Activated CD4-positive, alpha-beta T cell treated with anti-CD3 and anti-CD28 coated beads for 48 hours (primary cell): ENCODE measurements around the gene PARN.
"Not testable (repeated sequence)": the region's sequence is repeated elsewhere in the genome, so short reads cannot be mapped to it uniquely, and the experiment has no call there.

Experiments
- DNase-seq: peaks from one replicate; pipeline ENCODE4 v3.0.0-alpha.2; 2020

The PARN gene

GRCh38 chr16:14464192-14464591 lies 165.9 kb downstream of the PARN start:
- DNase-seq = no peak

GRCh38 chr16:14462811-14463210 lies 167.2 kb downstream of the PARN start:
- DNase-seq = no peak

DNA sequence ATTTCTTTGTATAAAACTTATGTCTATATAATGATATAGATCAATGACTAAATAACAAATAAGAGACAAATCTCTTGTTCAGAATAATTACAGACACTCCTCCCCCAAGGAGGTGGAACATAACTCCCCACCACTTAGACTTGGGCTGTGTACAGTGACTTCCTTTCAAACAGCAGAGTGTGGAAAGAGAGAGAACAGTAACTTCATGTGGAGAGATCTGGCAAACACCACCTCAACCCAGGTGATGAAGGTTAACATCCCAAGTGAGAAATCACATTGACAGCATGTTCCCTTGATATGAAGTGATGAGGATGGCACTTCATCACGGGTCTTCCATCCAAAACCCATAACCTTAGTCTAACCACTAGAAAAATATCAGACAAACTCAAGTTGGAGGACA lies 169.3 kb downstream of the PARN start:
- DNase-seq = no peak

DNA sequence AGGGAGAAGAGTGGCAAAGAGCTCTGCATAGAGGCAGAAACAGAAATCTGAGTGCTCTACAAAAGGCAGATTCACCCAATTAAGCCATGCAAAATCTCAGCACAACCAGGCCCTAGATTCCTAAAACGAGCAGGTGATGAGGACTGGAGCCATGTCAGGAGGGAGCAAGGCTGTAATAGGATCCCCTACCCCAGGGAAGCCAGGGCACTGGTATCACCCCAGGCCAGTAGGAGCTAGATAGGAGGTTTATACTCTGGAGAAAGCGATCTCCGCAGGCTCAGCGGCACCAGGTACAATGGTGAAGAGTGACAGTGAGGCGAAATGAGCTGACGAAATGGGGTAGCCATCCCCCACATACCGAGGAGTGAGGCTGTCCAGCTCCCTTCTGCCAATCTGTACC lies 171.5 kb downstream of the PARN start:
- no peak for DNase-seq

GRCh38 chr16:14456793-14457481 lies 173.1 kb downstream of the PARN start:
- no peak for DNase-seq

GRCh38 chr16:14455573-14455972 lies 174.5 kb downstream of the PARN start:
- no peak for DNase-seq

DNA sequence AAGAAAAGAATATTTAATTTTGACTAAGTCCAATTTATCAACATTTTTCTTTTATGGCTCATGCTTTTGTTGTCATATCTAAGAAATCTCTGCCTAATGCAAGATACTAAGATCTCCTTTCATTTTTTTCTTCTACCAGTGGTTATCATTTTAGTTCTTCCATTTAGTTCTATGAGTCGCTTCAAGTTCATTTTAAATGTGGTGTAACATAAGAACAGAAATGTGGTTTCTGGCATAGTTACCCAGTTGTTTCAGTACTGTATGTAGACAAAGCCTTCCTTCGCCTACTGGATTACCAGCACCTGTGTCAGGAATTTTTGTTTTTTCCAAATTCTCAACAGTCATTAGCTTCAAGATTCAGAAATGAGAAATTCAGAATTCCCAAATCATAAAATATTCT lies 175.7 kb downstream of the PARN start:
- no peak for DNase-seq

- no peak for DNase-seq
These were observed 178.0 kb downstream of the PARN start for GRCh38 chr16:14452066-14452465.

DNA sequence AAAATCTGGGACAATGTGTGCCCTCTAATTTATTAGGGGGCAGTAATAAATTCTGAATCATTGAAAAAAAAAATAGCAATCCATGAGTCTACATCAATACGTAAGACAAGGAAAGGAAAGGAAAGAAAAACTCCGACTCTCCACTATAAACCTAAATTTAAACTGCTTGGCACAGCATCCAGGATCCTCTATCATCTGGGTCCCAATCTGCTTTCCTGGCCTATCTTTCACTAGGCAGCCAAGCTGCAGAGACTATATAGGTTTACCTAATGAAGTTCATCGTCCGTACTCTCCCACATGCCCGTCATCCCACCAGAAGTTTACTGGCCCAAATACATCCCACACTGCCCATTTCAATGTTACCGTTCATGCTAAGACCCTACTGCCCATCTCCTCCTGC lies 179.2 kb downstream of the PARN start:
- DNase-seq = no peak

GRCh38 chr16:14449790-14450480 lies 180.1 kb downstream of the PARN start:
- DNase-seq = no peak

DNA sequence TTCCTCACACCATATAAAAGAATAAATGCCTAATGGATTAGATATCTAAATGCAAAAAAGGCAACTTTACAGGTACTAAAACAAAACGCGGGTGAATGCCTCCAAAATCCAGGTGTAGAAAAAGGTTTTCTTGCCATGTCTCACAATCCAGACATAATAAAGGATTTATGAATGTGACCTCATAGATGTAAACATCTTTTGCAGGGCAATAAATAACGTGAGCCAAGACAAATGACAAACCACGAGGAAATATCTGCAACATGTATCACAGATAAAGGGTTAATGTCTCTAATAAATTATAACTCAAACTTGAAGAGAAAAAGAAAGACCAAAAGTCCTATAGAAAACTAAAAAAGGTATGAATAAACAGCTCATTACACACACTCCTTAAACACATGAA lies 180.7 kb downstream of the PARN start:
- no peak for DNase-seq

DNA sequence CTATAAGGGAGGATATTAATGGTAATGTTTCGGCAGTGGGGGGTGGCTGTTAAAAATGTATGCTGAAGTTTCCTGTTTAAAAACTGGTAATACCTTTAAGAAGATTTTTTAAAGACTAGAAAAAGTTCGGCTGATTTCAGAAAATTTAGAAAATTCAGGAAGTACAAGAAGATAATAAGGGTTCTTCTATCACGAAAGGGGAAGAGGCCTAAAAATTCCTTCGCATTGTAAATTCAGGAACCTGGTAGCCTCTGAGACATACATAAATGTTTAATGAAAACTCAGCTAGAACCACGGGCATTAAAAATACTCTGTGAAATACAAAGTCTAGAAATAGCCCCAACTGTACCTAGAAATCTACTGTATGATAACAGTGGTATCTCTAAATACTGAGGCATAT lies 181.2 kb downstream of the PARN start:
- no peak for DNase-seq

GRCh38 chr16:14447783-14448182 lies 182.3 kb downstream of the PARN start:
- DNase-seq = no peak

- DNase-seq = no peak
These were observed 183.3 kb downstream of the PARN start for GRCh38 chr16:14446796-14447195.

- no peak for DNase-seq
These were observed 183.9 kb downstream of the PARN start for GRCh38 chr16:14445937-14446715.

- no peak for DNase-seq
These were observed 184.9 kb downstream of the PARN start for GRCh38 chr16:14444979-14445810.

DNA sequence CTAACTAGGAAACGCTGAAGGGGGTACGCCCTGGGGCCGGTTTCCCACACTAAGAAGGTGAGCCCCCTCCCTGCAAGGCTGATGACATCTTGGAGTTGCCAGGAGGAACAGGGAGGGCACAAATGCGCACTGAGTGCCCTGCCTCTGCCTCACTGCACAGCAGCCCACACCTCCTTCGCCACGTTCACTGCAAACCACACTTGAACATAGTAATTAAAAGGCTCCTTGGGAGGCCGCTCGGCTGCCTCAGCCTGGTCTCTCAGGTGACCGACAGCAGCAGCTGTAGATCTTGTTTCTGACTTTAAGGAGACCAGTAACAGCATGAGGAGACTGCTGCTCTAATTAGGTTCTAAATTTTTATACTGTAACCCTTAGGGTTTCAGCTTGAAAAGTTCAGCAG lies 188.5 kb downstream of the PARN start:
- DNase-seq = not testable (repeated sequence)

GRCh38 chr16:14438256-14438655 lies 191.8 kb downstream of the PARN start:
- no peak for DNase-seq

DNA sequence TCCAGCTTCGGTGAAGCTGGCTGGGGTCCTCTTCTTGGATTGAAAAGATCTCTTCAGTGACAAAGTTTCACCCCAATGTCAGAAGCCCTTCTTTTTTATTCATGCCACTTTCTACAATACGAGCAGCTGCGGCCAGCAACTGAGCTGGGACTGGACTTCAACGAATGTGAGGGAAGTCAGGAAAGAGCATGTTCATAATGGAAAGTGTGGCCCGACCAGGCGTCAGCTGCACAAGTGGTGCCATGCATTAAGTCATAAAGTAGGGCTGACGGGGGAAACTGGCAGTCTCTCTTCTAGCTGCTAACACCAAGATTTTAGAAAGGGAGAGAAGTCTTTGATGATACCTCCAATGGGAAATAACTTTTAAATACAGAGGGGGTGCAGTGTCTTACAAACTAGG lies 192.6 kb downstream of the PARN start:
- DNase-seq = no peak

DNA sequence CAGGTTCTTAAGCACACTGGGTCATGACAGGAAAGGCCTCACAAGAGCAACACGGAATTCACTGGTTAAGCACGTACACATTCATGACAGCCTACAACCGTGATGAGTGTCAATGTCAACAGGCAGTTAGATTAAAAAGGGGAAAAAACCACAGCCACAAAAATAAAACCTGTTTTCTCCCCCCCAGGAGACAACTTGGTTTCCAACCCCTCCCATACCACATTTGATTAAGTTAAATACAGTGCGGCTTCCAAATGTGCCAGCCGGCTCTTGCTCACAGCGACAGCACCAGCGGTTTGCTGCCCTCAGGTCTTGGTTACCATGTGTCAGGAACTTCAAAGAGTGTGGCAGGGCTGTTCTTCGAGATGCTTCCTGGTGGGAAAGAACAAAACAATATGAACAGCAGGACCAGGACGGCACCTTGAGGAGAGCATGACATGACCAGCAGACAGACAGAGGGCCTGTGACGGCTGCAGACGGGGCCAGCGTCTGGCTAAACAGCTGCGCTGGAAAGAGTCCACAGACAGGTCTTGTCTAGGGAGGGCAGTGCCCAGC lies 193.6 kb downstream of the PARN start:
- DNase-seq = peak; percentile 8

- DNase-seq = no peak
These were observed 195.2 kb downstream of the PARN start for GRCh38 chr16:14434860-14435259.

DNA sequence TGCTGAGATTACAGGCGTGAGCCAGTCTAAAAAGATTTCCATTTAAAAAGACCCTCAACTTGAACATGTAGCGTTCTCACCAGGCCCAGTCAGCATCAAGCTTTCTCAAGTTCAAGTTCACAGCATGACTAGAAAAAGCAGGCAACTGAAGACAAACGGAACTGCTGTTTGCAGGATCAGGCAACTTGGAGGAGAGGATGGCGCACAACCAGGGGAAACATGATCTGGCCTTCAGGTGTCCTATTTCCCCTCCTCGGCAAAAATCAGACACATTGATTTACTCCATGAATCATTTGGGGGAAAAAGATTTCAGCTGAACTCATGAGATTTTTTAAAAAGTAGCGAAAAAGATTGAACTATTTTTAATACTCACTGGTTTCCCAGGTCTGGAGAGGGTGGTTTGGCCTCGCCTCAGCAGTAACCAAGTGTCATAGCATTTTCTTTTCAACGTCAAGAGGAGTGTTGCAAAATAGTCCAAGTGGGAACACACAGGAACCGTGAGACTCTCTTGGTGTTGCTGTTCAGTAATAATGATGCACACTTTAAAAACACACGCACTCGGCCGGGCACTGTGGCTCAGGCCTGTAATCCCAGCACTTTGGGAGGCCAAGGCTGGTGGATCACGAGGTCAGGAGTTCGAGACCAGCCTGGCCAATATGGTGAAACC lies 201.0 kb downstream of the PARN start:
- not testable (repeated sequence) for DNase-seq
